Endometrium (tissue), 2 donors: ENCODE results near the gene CHST11.
"Not testable (repeated sequence)": the region's sequence is repeated elsewhere in the genome, so short reads cannot be mapped to it uniquely, and the experiment has no call there.

Experiments used
- FAIRE-seq: peaks from 2 replicates; lab custom pipeline; 2012; peaks lifted over from hg19 to GRCh38; lab: Jason Lieb, UNC
- donor health status: control.
- donor health status: control.

CHST11 gene

GRCh38 chr12:104566244-104566993, 109.7 kb downstream of the CHST11 start:
- FAIRE-seq: no peak

GRCh38 chr12:104567832-104568486, 111.2 kb downstream of the CHST11 start:
- no peak for FAIRE-seq

- FAIRE-seq: no peak
These were observed 111.7 kb downstream of the CHST11 start for GRCh38 chr12:104568487-104568868.

GRCh38 chr12:104568935-104569334, 112.2 kb downstream of the CHST11 start:
- no peak for FAIRE-seq

GRCh38 chr12:104569346-104570173, 112.8 kb downstream of the CHST11 start:
- no peak for FAIRE-seq

GRCh38 chr12:104570174-104570907, 113.6 kb downstream of the CHST11 start:
- no peak for FAIRE-seq

GRCh38 chr12:104571328-104571727, 114.6 kb downstream of the CHST11 start:
- no peak for FAIRE-seq

- FAIRE-seq: not testable (repeated sequence)
These were observed 117.6 kb downstream of the CHST11 start for GRCh38 chr12:104574353-104574752.

- not testable (repeated sequence) for FAIRE-seq
These were observed 118.0 kb downstream of the CHST11 start for GRCh38 chr12:104574758-104575157.

GRCh38 chr12:104575442-104576186, 118.9 kb downstream of the CHST11 start:
- no peak for FAIRE-seq

GRCh38 chr12:104576187-104576778, 119.5 kb downstream of the CHST11 start:
- no peak for FAIRE-seq

GRCh38 chr12:104576980-104577580, 120.3 kb downstream of the CHST11 start:
- FAIRE-seq: no peak

- FAIRE-seq: no peak
These were observed 120.8 kb downstream of the CHST11 start for GRCh38 chr12:104577581-104577981.

- FAIRE-seq: no peak
These were observed 121.7 kb downstream of the CHST11 start for GRCh38 chr12:104578453-104578852.

- no peak for FAIRE-seq
These were observed 123.2 kb downstream of the CHST11 start for GRCh38 chr12:104579718-104580495.

GRCh38 chr12:104581005-104581570, 124.3 kb downstream of the CHST11 start:
- FAIRE-seq: no peak

GRCh38 chr12:104582739-104583138, 126.0 kb downstream of the CHST11 start:
- no peak for FAIRE-seq

GRCh38 chr12:104583301-104583700, 126.6 kb downstream of the CHST11 start:
- FAIRE-seq: no peak

- FAIRE-seq: no peak
These were observed 128.8 kb downstream of the CHST11 start for GRCh38 chr12:104585448-104586055.
